Parietal lobe (tissue), 1 donor: ENCODE data around the gene AOX1. TPM values are rescaled to one million over a fixed set of nuclear protein-coding genes. Genes with fewer than 3 reads are reported as not detected.

Source experiments
- total RNA-seq: library from RNA; depleted of rRNA; stranded (reverse); fragments of >200 nt; gene quantifications from one replicate; pipeline ENCODE4 v1.2.3, GENCODE V29; 2014

The AOX1 gene
- total RNA-seq = 1.9 TPM

DNA sequence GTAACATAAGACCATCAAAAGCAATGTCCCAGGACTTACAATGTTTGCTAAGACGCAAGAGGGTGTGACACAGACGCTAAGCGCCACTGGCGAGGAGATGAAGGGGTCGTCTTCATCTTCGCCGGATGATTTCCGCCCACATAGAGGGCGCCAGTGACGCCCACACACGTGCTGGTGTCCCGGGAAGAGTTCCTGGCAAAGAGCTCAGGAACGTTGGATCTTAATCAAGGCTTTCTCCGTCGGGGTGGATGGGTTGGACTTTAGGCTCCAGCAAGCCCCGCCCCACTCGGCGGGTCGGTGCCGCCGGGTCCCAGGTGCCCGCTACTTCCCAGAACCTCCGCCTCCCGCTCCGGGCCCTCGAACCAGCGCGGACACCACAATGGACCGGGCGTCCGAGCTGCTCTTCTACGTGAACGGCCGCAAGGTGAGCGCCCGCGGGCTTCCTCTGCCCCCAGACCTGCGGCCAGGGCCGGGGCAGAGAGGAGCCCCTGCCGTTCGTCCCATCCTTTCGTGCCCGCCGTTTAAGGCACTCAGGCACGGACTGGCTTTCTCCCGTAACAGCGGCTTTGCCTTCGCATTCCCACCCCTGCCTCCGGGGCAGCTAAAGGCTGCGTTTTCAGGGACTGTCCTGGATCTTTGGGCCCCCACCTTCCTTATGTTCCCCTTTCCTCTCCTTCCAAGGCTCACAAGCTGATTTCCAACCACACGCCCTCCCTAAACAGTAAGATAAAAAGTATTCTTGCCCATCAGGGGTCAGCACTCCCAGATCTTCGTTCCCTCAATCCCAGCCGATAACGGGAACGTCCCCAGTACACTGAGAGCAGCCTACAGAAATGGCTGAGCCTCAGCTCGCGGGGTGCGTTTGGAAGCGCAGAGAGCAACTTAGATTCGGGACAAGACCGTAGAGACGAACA is at the start of gene AOX1:
TSS of gene AOX1 (plus strand) at position 285 of the 914 bp plus-strand sequence. CDS start at position 380, 95 bp downstream.

Other genes with a start within 250 kb of the AOX1 start
- gene KCTD18, start 75.9 kb upstream of the AOX1 start, total RNA-seq = 10.6 TPM
- gene SGO2, start 59.8 kb upstream of the AOX1 start, total RNA-seq = 9.1 TPM
- 353 TPM for gene BZW1, start 225.9 kb downstream of the AOX1 start, total RNA-seq